GM21367 (cell line): ENCODE data around the gene SHISA6.

Experiments used
- ATAC-seq: cut with Tn5 transposase; IDR thresholded peaks from one replicate; pipeline ENCODE4 v1.9.1; 2021; ENCODE audit not compliant: unreplicated experiment

SHISA6 gene

DNA sequence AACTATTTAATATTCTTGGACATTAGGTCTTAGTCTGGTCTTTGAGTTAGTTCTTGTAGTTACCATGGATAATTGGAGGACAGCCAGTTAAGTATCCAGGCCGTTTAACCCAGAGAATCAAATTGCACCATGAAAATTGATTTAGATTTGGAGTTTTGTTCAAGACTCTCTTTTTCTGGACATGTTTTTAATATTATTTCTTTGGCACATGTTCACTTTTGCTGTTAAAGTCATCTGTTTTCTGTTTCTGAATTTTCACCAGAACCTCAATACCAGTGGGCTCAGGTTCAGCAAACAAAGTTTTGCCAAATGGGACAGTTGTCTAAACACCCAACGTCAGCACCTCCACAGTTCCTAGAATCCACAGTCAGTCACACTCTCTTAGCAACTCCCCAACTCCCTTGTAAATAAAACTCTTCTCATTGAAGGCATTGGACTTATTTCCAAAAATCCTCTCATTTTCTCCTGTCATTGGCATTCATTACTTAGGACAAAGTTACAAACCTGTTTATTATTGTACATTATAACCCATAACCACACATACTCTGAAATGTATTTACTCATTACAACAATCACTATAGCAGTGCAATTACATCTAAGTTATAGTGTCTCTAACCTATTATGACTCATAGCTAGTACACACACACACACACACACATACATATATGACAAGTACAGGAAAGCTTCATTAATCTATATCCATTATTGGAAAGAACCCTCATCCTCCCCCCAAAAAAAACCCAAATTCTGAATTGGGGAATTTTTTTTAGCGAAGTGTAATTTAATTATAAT is 323.8 kb downstream of the SHISA6 start:
- ATAC-seq, result no peak

DNA sequence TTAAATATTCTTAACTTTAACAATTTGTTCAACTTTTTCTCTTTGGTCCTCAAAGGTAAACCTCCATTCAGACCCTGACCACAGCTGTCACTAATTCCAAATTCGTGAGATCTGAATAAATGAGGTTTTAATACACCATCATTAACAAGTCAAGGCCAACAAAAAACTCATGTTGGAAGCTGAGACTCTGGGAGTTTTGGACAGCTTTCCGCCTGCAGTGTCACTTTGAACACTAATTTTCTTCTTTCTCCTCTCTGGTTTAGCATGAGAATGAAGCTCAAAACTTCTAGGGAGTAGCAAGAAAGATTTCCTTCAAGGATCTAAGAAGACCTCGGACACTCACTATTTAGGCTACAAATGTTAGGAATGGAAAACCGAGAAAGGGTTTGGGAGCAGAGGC is 324.6 kb downstream of the SHISA6 start:
- ATAC-seq, result no peak

DNA sequence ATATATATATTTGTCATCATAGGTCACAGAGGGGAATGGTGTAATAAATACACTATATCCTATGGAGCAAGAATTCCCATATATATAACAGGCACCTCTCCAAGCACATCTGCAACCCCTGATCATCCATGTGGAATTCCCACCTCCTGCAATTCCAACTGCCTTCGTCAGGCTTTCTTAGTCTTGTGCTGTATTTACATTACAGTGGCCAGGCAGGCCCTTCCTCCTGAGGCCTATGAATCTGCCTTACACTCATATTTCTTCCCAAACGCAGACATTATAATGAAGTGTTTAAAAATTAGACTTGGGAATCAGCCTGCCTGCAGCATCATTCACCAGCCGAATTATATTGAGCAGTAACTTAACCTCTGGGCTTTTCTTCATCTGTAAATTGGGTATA is 338.0 kb downstream of the SHISA6 start:
- ATAC-seq, result no peak

DNA sequence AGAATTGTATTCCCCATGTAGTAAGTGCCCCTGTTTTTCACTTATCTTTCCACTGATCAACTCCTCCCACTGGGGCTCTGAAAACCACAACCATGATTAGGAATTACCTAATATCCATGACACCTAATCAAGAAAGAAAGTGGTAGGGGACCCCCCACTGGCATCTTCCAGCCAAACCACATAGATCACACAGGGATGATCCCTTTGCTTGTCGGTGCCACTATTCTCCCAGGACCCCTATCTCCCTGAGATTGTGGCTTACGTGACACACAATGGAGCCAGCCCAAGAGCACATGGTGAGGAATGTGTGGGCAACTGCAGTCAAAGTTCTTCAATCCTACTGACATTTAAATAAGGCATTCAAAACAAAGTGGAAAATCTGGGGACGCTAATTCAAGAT is 339.7 kb downstream of the SHISA6 start:
- no peak for ATAC-seq

DNA sequence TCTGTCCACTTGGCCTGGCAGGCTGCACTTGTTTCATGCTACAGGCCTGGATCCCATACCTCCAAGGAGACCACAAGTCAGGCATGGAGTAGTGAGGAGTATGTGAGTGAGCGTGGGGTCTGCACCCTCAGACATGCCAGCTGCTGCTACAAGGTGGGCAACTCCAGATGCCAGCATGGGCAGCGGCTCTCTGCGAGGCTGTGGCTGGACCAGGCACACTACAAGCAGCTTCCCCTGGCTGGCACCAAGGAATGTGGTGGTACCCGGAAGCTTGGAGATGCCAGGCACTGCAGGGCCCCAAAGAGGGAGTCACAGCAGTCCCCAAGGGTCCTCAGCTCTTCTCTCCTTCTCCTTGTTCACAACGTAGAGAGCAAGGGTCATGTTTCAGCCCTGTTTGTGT is 341.2 kb downstream of the SHISA6 start:
- no peak for ATAC-seq

DNA sequence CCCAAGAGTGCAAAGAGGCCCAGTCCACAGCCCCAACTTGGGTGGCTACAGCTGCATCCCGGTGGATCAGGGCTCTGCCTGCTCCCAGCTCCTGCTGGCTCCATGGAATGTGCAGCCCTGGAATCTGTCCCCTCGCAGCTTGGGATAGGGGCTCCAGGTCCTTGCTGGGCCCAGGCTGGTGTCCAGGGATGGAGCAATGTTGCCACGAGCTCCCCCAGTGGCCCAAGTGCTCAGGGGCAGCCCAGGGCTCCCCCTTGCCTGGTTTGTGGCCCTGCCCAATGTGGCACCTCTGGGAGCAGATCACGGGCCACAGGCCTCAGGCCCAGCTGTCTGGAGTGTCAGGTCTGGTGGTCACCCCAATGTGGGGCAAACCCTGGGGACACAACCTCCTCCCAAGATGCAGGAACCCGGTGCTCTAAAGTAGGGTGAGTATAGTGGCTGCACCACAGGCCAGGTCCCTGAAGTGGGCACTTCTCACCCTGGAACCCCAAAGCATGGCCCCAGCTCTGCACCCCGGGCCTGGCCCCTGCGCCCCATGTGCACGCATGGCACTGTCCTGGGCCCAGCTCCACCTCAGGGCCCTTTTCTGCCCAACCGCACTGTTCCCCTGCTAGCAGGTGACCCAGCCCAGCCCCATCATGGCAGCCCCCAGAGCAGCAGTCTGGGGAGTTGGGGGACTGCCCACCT is 342.4 kb downstream of the SHISA6 start:
- ATAC-seq, result no peak

DNA sequence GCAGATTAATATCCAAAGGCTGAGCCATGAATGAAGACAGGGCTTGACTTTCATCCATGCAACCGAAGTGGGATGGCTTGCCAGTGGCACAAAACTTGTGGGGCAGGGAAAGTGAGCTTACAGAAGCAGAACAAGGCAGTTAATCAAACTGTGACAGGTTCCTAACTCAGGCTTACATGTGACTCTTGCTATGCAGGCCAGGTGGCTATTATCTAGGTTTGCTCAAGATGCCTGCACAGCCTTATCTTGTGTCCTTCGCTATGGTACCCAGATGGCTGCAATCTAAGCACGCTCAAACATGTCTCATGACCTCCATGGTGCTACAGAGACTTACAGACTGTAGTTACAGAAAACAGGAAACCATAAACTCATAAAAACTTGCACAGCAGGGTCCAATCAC is 348.7 kb downstream of the SHISA6 start:
- no peak for ATAC-seq

DNA sequence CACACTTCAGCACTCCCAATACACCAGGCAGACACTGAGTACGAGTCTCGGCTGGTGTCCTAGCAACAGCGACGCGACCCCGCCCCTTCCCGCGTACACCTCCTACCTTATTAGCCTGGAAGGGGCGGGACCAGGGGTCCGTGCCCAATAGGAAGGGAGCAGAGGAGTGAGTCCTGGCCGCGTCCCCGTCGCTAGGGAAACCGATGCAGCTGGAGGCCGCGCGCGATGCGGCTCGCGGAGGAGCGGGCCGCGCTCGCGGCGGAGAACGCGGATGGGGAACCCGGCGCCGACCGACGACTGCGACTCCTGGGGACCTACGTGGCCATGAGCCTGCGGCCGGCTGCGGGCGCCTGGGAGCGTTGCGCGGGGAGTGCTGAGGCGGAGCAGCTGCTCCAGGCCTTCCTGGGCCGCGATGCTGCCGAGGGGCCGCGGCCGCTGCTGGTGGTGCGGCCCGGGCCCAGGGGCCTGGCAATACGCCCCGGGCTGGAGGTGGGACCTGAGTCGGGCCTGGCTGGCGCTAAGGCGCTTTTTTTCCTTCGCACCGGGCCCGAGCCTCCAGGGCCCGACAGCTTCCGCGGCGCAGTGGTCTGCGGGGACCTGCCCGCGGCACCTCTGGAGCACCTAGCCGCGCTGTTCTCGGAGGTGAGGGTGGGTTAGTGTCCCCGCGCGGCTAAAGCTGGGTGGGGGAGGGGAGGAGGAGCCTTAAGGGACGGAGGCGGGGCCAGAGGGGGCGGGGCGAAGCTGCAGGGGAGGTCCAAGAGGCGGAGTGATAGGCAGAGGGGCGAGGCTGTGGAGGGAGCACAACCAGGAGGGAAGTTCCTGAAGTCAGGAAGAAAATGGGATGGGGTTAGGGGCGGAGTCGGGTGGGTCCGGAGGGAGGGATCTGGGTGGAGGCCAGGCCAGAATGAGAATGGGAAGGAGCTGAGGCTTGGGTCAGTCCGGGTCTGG is 357.5 kb downstream of the SHISA6 start, which contains the start of gene DNAH9:
Gene DNAH9 (plus strand): TSS at position 197 of the 948 bp plus-strand sequence. CDS start 29 bp downstream, at position 226.
- ATAC-seq, result no peak

DNA sequence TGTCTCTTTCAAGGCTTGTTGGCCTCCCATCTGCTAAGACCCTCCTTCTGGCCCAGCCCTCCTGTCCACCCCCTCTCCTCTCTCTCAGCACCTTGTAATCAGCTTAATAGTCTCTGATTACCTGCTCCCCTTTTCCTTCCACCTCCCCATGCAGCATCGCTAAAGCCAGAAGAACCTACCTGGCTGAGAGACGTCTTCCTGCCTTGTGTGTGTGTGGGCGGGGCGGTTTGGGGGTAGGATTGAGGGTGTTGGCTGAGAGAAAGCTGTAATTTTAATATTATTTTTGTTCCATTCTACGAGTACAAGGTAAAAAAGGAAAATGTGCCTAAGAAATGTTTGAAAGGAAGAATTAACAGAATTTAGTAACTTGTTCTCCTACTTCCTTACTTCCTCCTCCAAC is 360.6 kb downstream of the SHISA6 start:
- no peak for ATAC-seq

DNA sequence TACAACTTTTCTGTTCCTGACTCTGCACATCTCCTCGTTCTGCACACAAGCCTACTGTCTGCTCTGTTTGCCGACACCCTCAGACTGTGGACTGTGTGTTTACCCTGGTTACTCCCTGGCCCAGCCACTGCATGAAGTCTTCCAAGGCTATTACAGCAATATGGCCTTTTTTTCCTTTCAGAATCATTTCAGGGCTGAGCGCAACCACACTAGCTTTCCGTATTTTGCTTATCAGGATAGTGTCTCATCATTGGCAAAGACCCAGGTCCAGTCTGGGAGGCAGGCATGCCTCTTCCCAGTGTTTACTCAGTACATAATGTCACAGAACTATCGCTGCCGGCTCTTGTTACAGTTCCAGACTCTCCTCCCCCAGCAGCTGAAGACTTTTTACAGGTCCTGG is 367.4 kb downstream of the SHISA6 start:
- ATAC-seq, result no peak

DNA sequence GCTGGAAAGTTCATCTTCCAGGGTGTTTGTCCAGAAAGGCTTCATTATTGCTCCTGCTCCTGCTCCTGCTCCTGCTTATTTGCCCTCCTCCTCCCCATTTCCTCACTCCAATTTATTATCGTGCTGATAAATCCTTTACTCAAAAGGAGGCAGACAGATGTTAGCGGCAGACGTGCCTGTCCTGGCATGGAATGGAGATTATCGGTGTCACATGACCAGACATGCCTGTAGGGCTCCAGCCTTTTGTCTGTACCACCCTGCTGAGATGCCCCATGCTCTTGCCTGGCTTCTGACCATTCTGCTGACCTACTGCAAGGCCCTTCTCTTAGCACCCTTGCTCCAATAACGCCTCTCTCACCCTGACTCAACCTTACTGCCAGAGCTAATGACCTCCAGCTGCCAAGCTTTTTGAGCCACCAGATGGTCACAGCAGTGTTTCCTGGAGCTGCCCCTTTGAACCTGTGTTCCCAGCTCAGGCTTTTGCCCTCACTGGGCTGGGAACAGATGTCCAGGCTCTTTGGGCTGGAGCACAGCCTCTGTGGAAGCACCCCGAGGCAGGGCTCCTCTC is 370.1 kb downstream of the SHISA6 start:
- ATAC-seq, result no peak

DNA sequence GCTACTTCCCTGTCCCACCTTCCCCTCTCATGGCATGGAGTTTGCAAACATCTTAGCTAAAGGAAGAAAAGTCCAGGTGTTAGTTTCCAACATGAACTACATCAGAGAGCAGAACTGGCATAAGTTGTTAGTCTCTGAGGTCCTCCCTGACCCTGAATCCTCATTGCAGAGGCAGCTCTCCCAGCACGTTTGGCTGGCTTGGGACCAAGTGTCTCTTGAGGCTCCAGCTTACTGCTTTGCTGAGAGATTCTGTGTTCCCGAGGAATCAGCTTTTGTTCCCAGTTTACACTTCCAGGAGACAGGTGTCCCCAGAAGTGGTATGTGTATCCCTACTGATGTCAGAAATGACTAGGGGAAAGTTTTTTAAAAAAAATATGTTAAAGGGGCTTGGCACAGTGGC is 371.9 kb downstream of the SHISA6 start:
- no peak for ATAC-seq
